Glomerular endothelial cell (primary cell): ENCODE results near the gene CACNA1S. TPM values are rescaled to one million over a fixed set of nuclear protein-coding genes. Genes with fewer than 3 reads are reported as not detected.

Experiments used
- DNase-seq: peaks from one replicate; pipeline ENCODE4 v3.0.0-alpha.2; 2011; ENCODE audit warnings: low read depth, low spot score; ENCODE audit errors: extremely low read depth
- total RNA-seq: library from RNA; depleted of rRNA; stranded (reverse); fragments of >200 nt; gene quantifications from 2 replicates; pipeline ENCODE4 v1.2.3, GENCODE V29; 2015

Gene CACNA1S
- total RNA-seq, 1 donor from 2014 or later: not detected

DNA sequence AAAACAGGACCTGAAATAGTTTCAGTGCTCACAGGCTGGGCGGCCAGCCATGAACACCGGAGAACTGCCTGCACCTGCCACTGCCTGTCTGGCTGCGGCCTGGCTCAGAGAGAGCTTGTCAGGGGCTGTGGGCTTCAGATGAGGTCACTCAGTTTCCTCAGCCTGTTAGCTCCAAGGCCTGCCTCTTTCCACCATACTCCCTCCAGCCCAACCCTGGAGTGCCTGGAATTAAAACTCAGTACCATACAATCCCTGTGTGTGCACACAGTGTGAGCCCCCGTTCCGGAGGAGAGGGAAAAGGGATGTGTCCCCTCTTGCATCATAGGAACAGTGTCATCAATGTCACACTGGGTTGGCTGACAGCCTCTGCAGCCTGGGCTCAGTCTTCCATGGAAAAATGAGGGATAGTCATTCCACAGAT, 16.2 kb downstream of the CACNA1S start:
- DNase-seq: no peak

DNA sequence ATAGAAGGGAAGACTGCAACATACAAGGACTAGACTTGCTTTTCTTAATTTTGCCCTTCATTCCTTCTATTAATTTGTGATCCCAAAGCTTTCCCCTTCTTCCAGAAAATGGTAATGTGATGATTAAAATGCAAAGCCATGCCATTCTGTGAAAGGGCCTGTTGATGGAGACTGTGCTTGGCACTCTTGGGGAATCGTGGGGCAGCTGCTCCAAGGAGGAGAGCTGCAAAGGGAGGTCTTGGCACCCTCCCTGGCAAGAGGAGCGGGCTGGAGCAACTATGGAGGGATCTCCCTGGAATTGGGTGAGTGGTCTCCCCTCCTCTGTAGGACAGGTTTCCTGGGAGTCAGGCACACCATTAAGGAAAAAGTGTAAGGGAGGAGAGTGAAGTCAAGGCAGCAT, 16.6 kb downstream of the CACNA1S start:
- DNase-seq: no peak

DNA sequence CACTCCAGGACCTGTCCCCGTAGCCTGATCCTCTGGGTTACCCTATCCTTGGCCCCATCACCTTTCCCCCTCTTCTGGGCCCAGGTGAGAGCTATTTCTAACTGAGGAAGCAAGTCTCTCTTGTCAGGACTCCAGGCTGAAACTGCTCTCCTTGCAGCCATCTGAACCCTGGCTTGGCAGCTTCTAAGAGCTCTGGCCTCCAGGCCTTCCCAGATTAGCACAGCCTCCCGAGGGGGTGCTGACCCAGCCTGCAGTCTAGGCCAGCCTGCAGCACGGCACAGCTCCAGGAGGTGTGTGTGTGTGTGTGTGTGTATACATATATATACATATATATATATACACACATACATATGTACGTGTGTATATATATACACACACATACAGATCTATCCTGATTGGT, 17.4 kb downstream of the CACNA1S start:
- DNase-seq: no peak

DNA sequence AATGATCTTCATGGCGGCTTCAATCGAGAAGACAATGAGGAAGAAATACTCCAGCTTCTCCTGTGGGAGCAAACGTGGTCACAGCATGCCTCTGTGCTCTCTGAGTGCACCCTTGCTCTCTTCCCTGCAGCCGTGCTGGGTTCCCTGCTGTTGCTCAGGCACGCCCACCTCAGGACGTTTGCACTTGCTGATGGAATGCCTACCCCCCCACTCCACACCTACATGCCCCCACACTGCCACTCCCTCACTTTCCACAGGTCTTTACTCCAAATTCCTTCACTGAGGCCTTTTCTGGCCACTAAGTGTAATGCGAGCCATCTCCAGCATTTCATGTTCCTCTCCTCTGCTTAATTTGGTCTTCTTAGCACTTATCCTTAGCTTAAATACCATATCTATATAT, 18.3 kb downstream of the CACNA1S start:
- no peak for DNase-seq

DNA sequence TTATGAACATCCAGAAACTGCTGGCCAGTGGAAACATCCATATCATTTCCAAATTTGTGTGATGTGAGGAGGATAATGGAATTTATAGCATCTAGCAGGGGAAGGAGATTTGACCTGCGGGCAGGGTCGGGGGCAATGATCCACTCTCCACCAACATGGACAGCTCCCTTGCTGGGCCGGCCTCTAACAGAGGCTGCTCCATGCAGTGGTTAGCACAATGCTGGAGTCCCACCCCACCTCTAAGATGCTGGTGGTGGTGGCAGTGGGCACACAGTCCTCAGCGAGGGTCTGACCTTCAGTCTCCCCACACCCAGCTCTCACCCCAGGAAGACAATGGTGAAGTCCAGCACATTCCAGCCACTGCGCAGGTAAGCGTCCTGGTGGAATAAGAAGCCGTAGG, 18.7 kb downstream of the CACNA1S start:
- no peak for DNase-seq

DNA sequence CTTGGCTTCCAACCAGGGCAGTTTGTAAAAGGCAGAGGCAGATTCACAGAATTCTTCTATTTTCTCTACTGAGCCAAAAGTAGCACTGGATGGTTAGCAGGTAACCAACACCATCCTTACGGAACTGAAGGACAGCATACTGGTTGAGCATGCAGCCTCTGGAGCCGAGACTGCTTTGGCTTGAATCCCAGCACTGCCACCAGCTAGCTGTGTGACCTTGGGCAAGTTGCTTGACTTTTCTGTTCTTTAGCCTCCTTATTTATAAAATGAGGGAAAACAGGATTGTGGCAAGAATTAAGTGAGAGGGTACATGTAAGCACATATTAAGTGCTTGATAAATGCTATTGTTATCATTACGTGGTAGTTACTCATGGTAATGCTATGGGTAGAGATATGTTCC, 19.5 kb downstream of the CACNA1S start:
- DNase-seq: no peak

DNA sequence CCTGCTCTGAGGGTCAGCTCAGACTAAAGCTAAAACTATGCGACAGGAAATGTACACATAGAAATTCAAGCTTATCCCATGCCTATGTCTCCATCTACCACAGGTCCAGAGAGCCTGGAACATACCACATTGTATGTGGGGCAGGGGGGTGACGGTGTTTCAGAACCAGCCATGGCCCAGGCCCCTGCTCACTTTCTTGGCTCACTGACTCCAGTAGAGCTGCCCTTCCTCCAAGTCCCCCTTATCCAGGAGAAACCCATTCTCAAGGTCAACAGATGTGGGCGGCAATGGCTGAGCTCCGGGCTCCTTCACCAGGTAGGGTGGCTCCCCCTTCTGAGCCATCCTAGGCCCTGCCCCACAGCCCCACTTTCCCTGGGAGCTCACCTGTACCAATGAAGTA, 21.0 kb downstream of the CACNA1S start:
- no peak for DNase-seq

DNA sequence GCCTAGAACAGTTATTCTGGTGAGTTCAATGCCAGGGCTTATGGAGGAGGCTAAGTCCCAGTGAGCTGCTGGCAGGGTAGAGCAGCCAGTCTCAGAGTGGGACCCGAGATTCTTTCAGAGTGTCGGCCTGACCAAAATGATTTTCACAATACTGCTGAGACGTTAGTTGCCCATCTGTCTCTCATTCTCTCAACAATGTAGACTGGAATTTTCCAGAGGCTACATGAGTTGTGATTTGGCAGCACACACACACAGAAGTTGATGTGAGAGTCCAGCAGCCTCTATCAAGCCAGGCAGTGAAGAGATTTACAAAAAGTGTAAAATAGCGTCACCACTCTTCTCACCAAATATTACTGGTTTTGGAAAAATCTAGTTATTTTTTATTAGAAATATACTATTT, 21.7 kb downstream of the CACNA1S start:
- DNase-seq: no peak

DNA sequence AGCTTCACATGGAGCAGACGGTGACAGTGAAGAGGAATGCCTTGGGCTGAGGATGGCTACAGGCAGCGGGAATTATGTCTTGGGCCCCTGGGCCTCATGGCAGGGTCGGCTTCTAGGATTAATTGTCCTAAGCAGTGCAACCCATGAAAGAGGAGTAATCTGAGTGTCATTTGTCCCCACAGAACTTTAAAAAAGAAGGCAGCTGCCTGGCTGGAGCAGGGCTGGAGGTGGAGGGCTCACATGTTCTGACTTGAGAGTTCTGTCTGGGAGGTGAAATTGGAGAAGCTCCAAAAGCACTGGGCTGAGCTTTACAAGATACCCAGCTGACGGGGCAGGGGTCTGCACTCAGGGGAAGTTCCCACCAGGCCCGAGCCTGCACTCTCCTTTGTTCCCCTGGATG, 22.6 kb downstream of the CACNA1S start:
- DNase-seq: no peak

DNA sequence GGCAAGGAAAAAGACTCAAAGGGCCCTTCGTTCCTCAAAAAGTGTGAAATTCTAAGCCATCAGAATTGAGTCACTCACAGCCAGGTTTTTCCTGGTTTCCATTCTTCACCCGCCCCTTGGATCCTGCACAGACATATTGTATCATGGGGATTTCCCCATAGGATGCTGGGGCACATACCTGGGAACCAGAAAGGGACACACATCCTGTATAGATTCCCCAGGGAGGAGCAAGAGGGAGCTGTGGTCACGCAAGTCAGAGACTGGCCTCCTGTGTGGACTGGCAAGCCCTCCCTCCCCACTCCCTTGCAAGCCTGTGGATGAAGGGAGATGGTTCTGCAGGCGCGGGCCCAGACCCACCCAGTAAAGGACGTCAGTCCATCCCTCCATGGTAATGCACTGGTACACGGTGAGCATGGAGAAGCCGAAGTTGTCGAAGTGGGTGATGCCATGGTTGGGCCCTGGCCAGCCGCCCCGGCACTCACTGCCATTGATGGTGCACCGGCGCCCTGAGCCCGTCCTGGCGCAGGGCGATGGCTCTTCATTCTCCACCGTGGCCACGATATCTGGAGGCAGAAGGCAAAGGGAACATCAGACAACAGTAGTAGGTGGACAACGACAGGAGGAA, 23.2 kb downstream of the CACNA1S start:
- no peak for DNase-seq

DNA sequence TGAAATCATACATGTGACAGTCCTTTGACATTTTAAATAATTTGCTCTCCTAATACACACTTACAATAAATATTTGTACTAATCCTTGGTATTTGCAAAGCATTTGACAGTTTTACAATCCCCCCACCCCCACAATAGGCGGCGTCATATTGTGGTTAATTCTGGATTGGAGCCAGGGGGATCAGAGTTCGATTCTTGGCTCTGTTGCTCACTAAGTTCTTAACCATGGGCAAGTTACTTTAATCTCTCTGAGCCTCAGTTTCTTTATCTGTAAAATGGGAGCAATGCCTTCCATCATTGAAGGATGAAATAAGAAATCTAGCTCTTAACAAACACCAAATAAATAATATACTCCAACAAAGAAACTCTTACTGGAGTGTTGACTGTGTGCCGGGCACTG, 23.8 kb downstream of the CACNA1S start:
- DNase-seq: no peak

DNA sequence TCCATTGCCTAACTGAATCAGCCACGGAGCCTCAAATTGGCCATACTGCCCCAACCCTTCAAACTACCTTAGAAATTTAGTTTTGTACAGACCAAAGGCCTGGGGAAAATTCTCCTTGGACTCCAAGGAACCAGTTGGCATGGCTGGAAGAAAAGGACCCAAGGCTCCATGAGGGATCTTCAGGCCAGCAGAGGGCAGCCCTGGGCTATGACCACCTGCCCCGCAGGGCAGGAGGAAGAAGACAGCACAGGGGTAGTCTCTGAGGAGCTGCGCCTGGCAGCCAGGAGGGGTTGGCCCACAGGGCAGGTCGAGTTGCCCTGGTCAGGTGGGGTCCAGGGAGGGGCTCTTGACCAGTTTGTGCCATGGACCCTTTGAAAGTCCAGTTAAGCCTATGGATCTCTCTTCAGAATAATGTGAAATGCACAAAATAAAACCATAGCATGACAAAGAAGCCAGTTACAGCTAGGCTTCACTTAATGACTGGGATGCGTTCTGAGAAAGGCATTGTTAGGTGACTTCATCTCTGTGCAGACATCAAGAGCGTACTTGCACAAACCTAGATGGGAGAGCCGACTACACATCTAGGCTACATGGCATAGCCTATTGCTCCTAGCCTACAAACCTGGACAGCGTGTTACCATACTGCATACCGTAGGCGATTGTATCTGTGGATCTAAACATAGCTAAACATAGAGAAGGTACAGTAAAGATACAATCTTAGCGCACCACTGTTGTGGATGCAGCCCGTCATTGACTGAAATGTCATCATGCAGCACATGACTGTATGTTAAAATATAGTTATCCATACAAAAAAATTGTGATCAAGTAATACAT, 26.1 kb downstream of the CACNA1S start:
- no peak for DNase-seq

DNA sequence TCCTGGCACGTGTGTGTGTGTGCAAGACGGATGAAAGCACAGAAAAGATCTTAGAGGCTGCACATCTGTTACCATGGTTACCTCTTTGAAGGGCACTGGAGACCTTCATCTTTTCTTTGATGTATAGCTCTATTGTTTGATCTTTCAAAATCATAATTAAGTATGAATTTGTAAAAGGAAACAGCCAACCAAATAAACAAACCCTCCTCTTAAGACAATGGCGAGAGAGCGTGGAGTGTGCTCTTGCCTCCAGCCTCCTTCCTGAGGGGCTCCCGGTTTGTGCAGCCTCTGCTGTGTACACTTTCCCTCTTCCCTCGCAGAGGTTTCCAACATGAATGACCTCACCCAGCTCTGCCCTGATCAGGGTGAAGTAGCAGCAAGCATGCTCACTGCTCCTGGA, 27.9 kb downstream of the CACNA1S start:
- DNase-seq: no peak

DNA sequence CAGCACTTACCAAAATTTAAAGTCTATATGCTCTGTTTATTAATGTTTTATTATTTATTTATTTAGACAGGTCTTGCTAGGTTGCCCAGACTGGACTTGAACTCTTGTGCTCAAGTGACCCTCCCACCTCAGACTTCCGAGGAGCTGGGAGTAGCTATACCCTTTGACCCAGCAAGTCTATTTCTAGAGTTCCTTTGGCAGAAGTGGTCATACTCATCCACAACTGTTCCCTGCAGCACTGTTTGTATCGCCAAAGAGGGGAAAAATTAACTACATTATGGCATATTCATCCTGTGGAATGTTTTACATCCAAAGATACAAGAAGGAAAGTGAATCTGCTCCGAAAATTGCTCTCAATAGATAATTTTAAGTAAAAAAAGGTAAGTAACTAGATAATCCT, 28.5 kb downstream of the CACNA1S start:
- DNase-seq: no peak

DNA sequence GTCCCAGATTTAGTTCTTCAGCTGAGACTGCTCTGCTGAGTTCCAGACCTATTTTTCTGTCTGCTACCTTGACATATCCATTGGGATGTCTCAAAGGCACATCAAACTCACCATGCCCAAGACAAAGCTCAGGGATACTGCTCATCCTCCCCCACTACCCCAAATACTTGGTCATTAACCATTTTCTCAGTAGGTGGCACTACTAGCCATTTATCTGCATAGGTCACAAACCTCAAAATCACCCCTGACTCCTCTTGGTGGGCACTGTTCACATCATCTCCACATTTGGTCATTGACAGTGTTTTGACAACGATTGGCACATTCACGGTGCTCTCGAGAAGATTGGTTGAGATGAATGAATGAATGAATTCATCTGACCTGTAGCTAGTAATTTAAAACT, 32.1 kb downstream of the CACNA1S start:
- DNase-seq: no peak

DNA sequence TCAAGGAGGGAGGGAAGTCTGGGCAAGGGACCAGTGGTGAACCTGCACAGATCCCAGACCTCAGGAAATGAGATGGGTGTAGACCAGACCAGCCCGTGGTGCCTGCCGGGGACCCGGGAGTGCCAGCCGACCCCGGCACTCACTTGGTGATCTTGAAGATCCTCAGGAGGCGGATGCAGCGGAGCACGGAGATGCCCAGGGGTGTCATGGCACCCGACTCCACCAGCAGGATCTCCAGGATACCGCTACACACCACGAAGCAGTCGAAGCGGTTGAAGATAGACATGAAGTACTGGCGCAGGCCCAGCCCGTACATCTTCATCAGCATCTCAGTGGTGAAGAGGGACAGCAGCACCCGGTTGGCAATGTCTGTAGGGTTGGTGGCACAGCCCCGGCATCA, 34.5 kb downstream of the CACNA1S start:
- DNase-seq: no peak

DNA sequence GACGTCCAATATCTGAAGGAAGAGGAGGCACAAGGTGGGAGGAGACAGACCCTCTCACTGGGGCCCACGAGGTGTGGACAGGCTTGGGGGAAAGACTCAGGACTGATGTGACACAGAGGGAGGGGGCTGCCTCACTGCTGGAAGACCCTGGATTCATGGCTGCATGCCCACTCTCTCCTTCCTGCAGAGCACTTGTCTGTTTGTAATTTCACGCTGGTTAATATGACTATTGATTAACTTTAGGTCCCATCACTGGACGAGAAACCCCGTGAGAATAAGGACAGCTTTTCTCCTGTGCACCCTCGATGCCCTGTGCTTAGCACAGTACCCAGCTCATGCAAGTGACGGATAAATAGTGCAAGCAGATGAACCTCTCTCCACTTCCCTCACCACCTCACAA, 35.1 kb downstream of the CACNA1S start:
- DNase-seq: no peak

DNA sequence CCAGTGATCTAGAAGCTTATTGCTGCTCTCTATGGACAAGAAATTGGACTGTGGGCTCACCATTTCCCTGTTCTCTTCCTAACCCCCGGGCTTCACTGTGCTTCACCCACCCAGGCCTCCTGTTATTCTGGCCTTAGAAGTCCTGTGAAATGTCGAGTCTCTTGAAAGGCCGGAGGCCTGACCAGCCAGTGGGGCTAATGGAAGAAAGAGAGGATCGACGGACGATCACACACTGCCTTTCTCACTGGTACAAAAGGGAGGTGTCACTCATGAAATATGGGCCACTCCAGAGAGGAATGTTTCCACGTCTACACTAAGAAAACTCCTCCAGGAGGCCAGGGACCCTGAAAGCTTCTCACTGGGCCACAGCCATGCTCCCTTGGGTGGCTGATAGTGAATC, 36.1 kb downstream of the CACNA1S start:
- no peak for DNase-seq

DNA sequence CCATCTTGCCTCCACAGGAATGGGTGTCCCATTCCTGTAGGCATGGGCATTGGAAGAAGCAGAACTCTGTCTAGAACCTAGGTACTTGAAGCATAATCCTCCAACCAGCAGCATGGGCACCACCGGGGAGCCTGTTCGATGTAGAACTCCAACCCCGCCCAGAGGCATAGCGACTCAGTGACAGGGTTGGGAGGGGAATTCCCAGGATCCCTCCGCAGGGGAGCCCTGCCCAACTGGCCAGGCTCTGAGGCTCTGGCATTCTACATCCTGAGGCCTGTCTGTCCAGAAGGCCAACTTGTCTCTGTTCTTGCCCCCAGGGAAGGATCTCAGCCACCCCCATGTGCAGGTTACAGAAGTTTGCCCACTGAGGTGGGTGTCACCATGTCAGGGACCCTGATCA, 38.2 kb downstream of the CACNA1S start:
- DNase-seq: no peak

DNA sequence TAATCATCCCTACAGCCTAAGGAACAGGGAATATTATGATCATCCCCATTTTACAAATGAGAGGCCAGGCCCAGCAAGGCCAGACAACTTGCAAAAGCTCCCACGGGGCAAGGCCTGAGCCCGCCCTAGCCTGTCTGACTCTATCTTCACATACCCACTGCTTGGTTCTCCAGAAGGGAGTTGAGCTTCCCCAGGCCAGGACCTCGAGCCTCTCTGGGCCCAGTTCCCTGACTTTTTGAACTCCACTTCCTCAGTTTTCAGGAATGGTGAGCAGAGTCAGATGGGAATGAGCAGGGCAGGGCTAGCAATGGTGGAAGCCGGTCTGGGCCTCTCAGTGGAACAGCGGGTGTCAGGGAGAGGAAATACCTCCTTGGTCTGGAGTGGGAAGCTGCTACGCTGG, 39.3 kb downstream of the CACNA1S start:
- DNase-seq: no peak

DNA sequence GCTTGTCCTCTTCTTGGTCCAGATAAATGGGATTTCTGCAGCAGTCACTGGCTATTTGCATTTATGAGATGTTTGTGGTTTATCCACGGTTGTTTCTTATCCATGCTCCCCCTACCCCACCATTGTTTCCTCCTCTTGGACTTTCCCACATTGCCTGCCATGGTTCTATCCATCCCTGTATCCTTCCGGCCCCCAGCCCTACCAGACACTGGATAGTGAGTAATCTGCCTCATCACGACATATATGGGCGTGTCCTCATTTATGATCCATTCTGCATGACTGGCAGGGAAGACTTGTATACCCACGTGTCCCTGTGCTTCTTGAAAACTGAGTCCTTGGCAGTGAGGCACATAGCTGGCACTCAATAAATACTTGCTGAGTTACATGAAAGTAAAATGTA, 40.1 kb downstream of the CACNA1S start:
- no peak for DNase-seq

DNA sequence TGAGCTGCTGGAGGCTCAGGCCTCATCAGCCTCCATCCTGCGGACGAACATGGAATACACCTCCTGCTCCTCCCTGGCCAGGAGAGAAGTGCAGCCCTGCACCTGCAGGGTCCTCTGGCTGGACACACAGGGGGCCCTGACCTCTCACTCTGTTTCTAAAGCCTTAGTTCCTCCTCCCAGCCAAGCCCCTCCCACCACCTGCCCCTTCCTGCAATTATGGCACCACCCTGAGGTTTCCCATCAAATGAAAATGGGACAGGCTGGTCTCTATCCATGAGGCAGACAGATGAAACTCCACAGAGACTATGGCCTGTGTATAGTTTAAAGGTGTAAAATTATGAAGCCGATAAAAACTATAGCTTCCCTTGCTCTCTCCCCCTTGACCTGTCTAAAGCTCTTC, 42.6 kb downstream of the CACNA1S start:
- DNase-seq: no peak

DNA sequence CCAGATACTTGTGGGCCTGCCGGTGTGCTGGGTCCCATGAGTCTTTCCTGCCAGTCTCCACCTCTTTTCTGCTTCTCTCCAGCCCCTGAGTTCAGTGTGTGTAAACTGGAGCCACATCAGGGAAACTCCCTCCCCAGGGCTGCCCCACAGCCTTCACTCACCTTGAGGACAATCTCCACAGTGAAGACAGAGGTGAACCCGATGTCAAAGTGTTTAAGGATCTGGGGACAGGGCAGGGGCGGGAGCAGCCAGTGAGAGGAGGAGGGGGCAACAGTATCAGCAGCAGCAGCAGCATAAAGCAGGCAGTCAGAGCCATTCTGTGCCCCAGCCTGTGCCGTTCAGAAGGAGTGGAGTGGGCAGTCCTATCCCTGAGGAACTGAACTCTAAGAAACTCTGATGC, 43.2 kb downstream of the CACNA1S start:
- DNase-seq: no peak
